ENCODE data around the gene TIMP4. TPM values are rescaled to one million over a fixed set of nuclear protein-coding genes. Genes with fewer than 3 reads are reported as not detected.
A peak's percentile ranks its signal among the peaks of the same experiment; 100 is the strongest.

The TIMP4 gene
- total RNA-seq, 1 donor from 2014 or later: 78.9 TPM

DNA sequence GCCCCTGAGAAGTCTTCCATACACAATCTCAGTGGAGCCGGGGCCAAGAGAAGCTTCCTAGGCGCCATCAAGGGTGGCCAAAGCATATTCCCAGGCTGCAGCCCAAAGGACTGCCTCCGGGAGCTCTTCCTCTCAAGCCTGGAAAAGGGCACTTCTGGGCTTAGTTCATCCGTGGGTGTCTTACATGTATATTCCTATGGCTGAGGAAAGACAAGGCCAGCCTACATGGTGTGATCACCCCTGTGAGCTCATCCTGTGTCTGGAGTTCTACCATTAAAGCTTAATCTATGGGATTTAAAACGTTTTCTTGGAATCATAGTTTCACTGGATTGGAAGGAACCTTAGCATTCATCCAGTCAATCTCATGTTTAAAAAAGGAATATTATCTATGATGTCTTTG, 21.9 kb upstream of the TIMP4 start:
- H3K4me3 ChIP-seq: no peak overlapping the region
- no peak for DNase-seq (ENCODE audit: low spot score in 2 of 2)
- no peaks in the 10 kb centered on the region for H3K27me3 ChIP-seq
- no peaks in the 10 kb centered on the region for H3K36me3 ChIP-seq
- TF ChIP-seq, protein P1, sequence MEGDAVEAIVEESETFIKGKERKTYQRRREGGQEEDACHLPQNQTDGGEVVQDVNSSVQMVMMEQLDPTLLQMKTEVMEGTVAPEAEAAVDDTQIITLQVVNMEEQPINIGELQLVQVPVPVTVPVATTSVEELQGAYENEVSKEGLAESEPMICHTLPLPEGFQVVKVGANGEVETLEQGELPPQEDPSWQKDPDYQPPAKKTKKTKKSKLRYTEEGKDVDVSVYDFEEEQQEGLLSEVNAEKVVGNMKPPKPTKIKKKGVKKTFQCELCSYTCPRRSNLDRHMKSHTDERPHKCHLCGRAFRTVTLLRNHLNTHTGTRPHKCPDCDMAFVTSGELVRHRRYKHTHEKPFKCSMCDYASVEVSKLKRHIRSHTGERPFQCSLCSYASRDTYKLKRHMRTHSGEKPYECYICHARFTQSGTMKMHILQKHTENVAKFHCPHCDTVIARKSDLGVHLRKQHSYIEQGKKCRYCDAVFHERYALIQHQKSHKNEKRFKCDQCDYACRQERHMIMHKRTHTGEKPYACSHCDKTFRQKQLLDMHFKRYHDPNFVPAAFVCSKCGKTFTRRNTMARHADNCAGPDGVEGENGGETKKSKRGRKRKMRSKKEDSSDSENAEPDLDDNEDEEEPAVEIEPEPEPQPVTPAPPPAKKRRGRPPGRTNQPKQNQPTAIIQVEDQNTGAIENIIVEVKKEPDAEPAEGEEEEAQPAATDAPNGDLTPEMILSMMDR (IDR thresholded peaks at IDR 0.05): no peak
- H3K27ac ChIP-seq: peak overlapping the region; percentile 48
- intact Hi-C loops (cut with DNase I): no loop called here
- H3K4me1 ChIP-seq: peaks cover 5 to 27% of the 10 kb centered on the region in 2 donors
- no peaks in the 10 kb centered on the region for H3K9me3 ChIP-seq

DNA sequence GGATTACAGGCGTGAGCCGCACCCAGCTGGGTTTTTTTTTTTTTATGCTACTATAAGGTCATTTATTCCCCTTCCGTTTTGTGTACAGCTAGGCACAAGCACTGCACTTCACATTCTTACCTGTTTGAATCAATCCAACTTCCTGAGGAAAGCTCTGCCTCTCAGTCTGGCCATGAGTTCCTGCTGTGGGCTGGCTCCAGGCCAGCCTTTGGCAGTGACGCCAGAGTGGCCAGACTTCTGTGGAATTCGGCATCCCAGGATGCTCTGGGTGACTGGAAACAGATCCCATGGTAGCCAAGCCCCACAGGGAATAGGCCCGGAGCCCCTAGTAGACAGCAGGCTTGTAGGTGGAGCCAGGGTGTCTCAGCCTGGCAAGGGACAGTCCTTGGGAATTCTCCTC, 21.5 kb upstream of the TIMP4 start:
- TF ChIP-seq, protein P1 (IDR thresholded peaks at IDR 0.05): no peak

DNA sequence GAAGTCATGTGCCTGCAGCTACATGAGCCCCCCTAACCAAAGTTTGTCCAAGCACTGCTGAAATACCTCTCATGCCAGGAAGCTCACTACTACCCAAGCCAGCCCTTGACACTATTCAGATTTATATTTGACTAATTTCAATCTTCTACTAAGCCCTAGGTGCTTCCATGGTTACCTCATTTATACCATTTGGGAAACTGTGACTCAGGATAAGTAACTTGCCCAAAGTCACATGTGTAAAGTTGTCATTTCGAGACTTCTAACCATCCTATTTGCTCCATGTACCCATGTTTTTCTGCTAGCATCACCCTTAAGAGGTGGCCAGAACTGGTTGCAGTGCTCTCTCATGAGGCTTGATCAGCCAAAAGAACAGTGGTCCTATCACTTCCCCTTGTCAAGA, 20.7 kb upstream of the TIMP4 start:
- Histone ChIP-seq H3K4me3 (no peak overlapping the region), H3K27ac (peak overlapping the region in 1 of 2 donors; percentile 48), H3K27me3 (no peaks in the 10 kb centered on the region), H3K4me1 (peaks cover 5 to 32% of the 10 kb centered on the region in 2 donors), H3K36me3 (no peaks in the 10 kb centered on the region), H3K9me3 (no peaks in the 10 kb centered on the region)
- intact Hi-C loops (cut with DNase I): loop anchor here (5.0 to 10.0 kb wide), 2 partner anchors 303 to 505 kb away; partner anchors contain the start of gene TSEN2
- no peak for DNase-seq (ENCODE audit: low spot score in 2 of 2)
- TF ChIP-seq, protein P1 (IDR thresholded peaks at IDR 0.05): no peak

More for the DNA sequence above, 21.5 kb upstream of the TIMP4 start:
- Histone ChIP-seq H3K36me3 (no peaks in the 10 kb centered on the region), H3K9me3 (no peaks in the 10 kb centered on the region), H3K4me3 (no peak overlapping the region), H3K4me1 (peaks cover 5 to 30% of the 10 kb centered on the region in 2 donors), H3K27ac (peak overlapping the region; percentile 48), H3K27me3 (no peaks in the 10 kb centered on the region)
- intact Hi-C loops (cut with DNase I): no loop called here
- DNase-seq (ENCODE audit: low spot score in 2 of 2): peak; percentile 42 to 85

DNA sequence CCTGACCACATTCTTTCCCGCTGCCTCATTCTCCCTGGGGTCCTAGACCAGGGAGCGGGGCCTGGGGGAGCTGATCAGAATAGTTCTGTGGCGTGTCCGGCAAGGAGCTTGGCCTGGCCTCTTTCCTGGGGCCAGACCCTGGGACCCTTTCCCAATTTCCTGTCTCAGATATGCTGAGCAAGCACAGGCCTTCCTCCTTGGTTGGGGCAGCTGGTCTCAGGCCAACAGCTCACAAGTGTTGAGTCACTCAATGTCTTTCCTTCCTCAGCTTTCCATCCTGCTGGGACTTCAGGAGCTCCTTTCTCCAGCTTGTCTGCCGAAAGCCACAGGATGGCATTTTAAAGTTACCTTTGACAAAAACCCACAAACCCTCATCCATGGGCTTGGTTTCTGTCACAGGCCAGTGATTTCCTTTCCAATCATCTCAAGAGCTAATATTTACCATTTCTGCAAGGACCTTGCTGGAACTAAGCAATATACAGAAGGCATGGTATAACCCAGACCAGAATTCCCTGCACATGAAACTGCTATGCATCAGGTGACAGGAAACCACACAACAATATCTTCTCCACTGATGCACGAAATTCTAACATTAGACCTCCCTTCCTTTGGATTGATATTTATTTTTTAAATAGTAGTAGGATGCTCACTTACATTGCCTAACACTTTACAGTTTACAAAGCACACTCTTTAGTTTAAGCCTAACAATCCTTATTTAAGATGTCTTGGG, 19.5 kb upstream of the TIMP4 start:
- peak in 1 of 2 donors; percentile 74 for DNase-seq (ENCODE audit: low spot score in 2 of 2)
- Histone ChIP-seq H3K4me3 (no peak overlapping the region), H3K27ac (peak overlapping the region; percentile 70 to 72), H3K4me1 (peaks cover 5 to 32% of the 10 kb centered on the region in 2 donors), H3K36me3 (no peaks in the 10 kb centered on the region), H3K27me3 (no peaks in the 10 kb centered on the region), H3K9me3 (no peaks in the 10 kb centered on the region)
- intact Hi-C loops (cut with DNase I): loop anchor here (5.0 to 10.0 kb wide), 2 partner anchors 304 to 503 kb away; partner anchors contain the start of gene TSEN2
- TF ChIP-seq, protein P1 (IDR thresholded peaks at IDR 0.05): no peak

DNA sequence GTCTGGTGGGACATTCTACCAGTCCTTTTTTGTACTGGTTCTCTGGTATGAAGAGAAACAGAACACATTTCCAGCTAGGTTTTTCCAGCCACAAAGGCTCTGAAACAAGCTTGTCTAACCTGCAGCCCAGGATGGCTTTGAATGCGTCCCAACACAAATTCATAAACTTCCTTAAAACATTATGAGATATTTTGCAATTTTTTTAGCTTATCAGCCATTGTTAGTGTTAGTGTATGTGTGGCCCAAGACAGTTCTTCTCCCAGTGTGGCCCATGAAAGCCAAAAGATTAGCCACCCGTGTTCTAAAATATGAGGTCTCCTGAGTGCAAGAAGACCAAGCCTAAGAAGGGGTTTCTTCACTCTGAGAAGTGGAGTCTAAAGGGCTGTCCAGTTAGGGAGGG, 18.4 kb upstream of the TIMP4 start:
- Histone ChIP-seq H3K27me3 (no peaks in the 10 kb centered on the region), H3K27ac (peak overlapping the region; percentile 41 to 70), H3K4me1 (peaks cover 5 to 32% of the 10 kb centered on the region in 2 donors), H3K9me3 (peaks cover 0 to 10% of the 10 kb centered on the region in 2 donors), H3K4me3 (no peak overlapping the region), H3K36me3 (no peaks in the 10 kb centered on the region)
- intact Hi-C loops (cut with DNase I): loop anchor here (1.0 to 10.0 kb wide), 3 partner anchors 38 to 502 kb away; partner anchors contain the start of gene TSEN2
- DNase-seq (ENCODE audit: low spot score in 2 of 2): no peak
- TF ChIP-seq, protein P1 (IDR thresholded peaks at IDR 0.05): no peak
